Colonic mucosa (tissue), 4 donors: Measurements from ENCODE around the gene TUBA1A. TPM values are rescaled to one million over a fixed set of nuclear protein-coding genes. Genes with fewer than 3 reads are reported as not detected.
"Not testable (repeated sequence)": the region's sequence is repeated elsewhere in the genome, so short reads cannot be mapped to it uniquely, and the experiment has no call there.

Experiments
- DNase-seq: peaks from one replicate; pipeline ENCODE4 v3.0.0-alpha.2; 2020
- H3K27ac ChIP-seq: fragments of 200-600 bp; one replicate; pipeline ENCODE4 v1.8.0; 2021
- H3K27me3 ChIP-seq: fragments of 200-600 bp; one replicate; pipeline ENCODE4 v1.8.0; 2021
- H3K36me3 ChIP-seq: fragments of 200-600 bp; one replicate; pipeline ENCODE4 v1.8.0; 2021
- H3K4me1 ChIP-seq: fragments of 200-600 bp; one replicate; pipeline ENCODE4 v1.8.0; 2021; ENCODE audit warnings: mild to moderate bottlenecking
- H3K4me3 ChIP-seq: fragments of 200-600 bp; one replicate; pipeline ENCODE4 v1.8.0; 2021
- H3K9ac ChIP-seq, 2 donors: one replicate each; pipeline ENCODE4 v1.7.0; 2013; ENCODE audit warnings: control low read depth in 2 of 2, low read depth in 2 of 2, low read length in 2 of 2
- H3K9me3 ChIP-seq: fragments of 200-600 bp; one replicate; pipeline ENCODE4 v1.8.0; 2021
- intact Hi-C: fragments of 100-400 bp; cut with DNase I; formaldehyde crosslinking; loops from one replicate; pipeline ENCODE4 v1.14.1; 2022
- total RNA-seq, 2 donors: library from RNA; stranded (reverse); fragmentation: NEBNext Ultra II Directional in 1 of 2; extraction: Animal tissue kit (Norgen Biotek cat#: 25700) in 1 of 2; gene quantifications; one replicate each; pipeline ENCODE4 v1.2.1, GENCODE V29; 2021
- TF ChIP-seq, protein P1 (sequence below): fragments of 200-600 bp; IDR thresholded peaks from one replicate; pipeline ENCODE4 v1.8.0; 2022; ENCODE audit warnings: antibody characterized with exemption, mild to moderate bottlenecking
- donor health status: healthy.
- donor health status: DM: no; HTN: no; CAD: no.
- donor health status: DM: no; HTN: no; CAD: no.

TUBA1A gene
- total RNA-seq, 2 donors from 2014 or later, result 16.9 to 70.3 TPM

DNA sequence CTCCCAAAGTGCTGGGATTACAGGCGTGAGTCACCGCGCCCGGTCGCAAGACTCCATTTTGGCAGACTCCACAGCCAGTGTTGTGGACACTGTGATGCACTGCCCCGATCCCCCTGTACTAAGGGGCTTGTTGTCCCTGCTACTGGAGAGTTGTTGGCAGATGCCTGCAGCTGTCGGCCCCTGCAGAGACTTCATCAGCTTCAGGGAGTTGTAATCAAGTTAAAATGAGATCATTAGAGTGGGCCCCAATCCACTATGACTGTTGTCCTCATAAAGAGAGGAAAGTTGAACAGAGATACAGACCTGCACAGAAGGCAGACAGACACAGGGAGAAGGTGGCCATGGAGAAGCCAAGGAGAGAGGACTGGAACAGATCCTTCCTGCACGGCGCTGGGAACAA lies 23.7 kb upstream of the TUBA1A start:
- intact Hi-C loops, result no loop called here
- DNase-seq, result no peak
- Histone ChIP-seq H3K27me3 (no peaks in the 10 kb centered on the region), H3K36me3 (no peaks in the 10 kb centered on the region), H3K4me1 (no peaks in the 10 kb centered on the region), H3K27ac (no peak overlapping the region), H3K4me3 (no peak overlapping the region), H3K9ac (no peak overlapping the region), H3K9me3 (no peaks in the 10 kb centered on the region)
- TF ChIP-seq, protein P1, sequence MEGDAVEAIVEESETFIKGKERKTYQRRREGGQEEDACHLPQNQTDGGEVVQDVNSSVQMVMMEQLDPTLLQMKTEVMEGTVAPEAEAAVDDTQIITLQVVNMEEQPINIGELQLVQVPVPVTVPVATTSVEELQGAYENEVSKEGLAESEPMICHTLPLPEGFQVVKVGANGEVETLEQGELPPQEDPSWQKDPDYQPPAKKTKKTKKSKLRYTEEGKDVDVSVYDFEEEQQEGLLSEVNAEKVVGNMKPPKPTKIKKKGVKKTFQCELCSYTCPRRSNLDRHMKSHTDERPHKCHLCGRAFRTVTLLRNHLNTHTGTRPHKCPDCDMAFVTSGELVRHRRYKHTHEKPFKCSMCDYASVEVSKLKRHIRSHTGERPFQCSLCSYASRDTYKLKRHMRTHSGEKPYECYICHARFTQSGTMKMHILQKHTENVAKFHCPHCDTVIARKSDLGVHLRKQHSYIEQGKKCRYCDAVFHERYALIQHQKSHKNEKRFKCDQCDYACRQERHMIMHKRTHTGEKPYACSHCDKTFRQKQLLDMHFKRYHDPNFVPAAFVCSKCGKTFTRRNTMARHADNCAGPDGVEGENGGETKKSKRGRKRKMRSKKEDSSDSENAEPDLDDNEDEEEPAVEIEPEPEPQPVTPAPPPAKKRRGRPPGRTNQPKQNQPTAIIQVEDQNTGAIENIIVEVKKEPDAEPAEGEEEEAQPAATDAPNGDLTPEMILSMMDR, result no peak

DNA sequence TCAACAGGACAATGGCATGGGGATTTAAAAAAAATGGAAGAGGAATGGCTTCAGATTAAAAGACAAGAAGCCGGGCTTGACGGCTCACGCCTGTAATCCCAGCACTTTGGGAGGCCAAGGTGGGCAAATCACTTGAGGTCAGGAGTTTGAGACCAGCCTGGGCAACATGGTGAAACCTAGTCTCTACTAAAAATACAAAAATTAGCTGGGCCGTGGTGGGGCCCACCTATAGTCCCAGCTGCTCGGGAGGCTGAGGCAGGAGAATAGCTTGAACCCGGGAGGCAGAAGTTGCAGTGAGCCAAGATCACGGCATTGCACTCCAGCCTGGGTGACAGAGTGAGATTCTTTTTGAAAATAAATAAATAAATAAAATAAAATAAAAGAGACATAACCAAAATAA lies 21.8 kb upstream of the TUBA1A start:
- H3K9ac ChIP-seq, H3K27me3 ChIP-seq, DNase-seq, H3K4me1 ChIP-seq, H3K9me3 ChIP-seq, H3K4me3 ChIP-seq, H3K27ac ChIP-seq, H3K36me3 ChIP-seq, intact Hi-C loops: not testable (repeated sequence)

- H3K36me3 ChIP-seq, result no peaks in the 10 kb centered on the region
- H3K27ac ChIP-seq, result no peak overlapping the region
- TF ChIP-seq, protein P1, result no peak
- H3K4me3 ChIP-seq, result no peak overlapping the region
- no peak for DNase-seq
- no peak overlapping the region for H3K9ac ChIP-seq
- intact Hi-C loops, result no loop called here
- H3K9me3 ChIP-seq, result no peaks in the 10 kb centered on the region
- H3K27me3 ChIP-seq, result no peaks in the 10 kb centered on the region
- no peaks in the 10 kb centered on the region for H3K4me1 ChIP-seq
Observed at GRCh38 chr12:49208676-49209075, 19.8 kb upstream of the TUBA1A start.

DNA sequence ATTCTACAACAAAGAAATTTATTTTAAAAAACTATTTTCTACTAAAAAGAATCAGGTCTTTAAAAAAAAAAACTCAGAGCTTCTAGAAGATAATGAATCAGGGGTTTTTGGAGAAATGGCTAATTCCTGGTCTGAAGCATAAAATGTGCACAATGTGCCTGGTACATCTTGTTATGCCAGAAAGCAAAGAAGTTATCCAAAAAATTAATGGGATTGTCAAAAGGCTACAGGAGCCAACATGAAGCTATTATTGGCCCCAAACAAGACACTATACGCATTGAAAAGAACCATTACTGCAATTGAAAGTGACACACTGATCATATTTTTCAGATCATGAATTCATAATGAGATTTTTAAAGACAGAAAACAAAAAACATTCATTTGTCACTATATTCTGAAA lies 19.3 kb upstream of the TUBA1A start:
- Histone ChIP-seq H3K9me3 (no peaks in the 10 kb centered on the region), H3K4me3 (no peak overlapping the region), H3K9ac (no peak overlapping the region), H3K27me3 (no peaks in the 10 kb centered on the region), H3K36me3 (no peaks in the 10 kb centered on the region), H3K4me1 (no peaks in the 10 kb centered on the region), H3K27ac (no peak overlapping the region)
- no peak for DNase-seq
- intact Hi-C loops, result no loop called here
- TF ChIP-seq, protein P1, result no peak

DNA sequence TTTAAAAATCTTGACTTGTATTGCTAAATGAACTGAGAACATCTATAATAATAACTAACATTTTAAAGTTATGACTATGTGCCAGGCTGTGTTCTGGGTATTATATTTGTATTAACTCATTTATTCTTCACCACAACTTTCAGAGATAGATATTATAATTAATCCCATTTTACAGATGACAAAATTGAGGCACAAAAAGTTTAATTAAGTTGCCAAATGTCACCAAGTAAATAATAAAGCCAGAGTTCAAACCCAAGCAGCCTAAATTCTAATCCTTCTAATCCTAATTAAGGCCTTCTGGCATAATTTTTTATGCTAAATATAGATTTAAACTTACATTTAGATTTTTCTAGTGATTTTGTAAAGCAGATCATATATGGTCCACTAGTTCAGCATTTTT lies 17.5 kb upstream of the TUBA1A start:
- H3K4me1 ChIP-seq, result no peaks in the 10 kb centered on the region
- TF ChIP-seq, protein P1, result no peak
- H3K9me3 ChIP-seq, result no peaks in the 10 kb centered on the region
- H3K27me3 ChIP-seq, result no peaks in the 10 kb centered on the region
- no peaks in the 10 kb centered on the region for H3K36me3 ChIP-seq
- no peak overlapping the region for H3K4me3 ChIP-seq
- DNase-seq, result no peak
- H3K27ac ChIP-seq, result no peak overlapping the region
- H3K9ac ChIP-seq, result no peak overlapping the region
- intact Hi-C loops, result no loop called here

DNA sequence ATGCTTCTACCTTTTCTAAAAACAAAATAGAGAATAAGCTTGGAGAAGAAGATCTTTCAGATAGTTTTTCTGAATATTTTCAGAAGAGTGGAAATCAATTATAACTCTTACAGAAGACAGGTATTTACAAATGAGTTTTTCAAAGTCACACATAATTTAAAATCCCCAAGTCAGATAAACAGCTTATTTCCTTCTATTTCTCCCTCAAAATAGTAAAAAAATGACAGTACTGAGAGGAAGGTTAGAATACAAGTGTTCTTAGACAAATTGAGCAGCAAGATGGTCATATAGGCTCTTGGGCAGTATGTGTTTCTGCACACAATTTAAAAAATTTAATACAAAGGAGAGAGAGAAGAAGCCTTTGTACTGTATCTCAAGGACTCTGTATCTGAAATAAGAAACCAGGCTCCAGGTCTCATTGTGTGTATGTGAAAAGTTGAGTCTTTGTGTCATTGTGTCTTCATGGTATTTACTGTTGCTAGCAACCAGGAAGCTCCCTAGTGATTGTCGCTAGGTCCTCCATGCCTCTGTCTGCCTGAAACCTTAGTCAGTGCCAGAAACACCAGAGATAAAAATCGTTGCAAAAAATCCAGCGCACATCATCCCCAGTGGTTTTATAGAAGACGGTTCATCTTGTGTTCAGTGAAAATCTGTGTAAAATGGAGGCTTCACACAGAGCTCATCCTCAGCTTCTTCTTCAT lies 12.9 kb upstream of the TUBA1A start:
- Histone ChIP-seq H3K9me3 (no peaks in the 10 kb centered on the region), H3K4me3 (no peak overlapping the region), H3K27me3 (no peaks in the 10 kb centered on the region), H3K36me3 (no peaks in the 10 kb centered on the region), H3K4me1 (no peaks in the 10 kb centered on the region), H3K27ac (peak overlapping the region; percentile 51), H3K9ac (no peak overlapping the region)
- DNase-seq, result no peak
- intact Hi-C loops, result no loop called here
- TF ChIP-seq, protein P1, result no peak
